Cardiac muscle cell (in vitro differentiated cells and primary cell): Measurements from ENCODE around the gene DENND1C. TPM values are rescaled to one million over a fixed set of nuclear protein-coding genes. Genes with fewer than 3 reads are reported as not detected.
A peak's percentile ranks its signal among the peaks of the same experiment; 100 is the strongest.

Experiments
- DNase-seq, 2 donors: peaks; one replicate each; pipeline versions ENCODE4 v3.0.0 to v3.0.0-alpha.2; 2010 to 2017; ENCODE audit warnings: low read depth in 1 of 2, low spot score in 1 of 2
- H3K27ac ChIP-seq: fragments of 200-600 bp; sonication (generic); 2 replicates; pipeline ENCODE4 v1.5.1; 2016
- H3K27me3 ChIP-seq: fragments of 200-600 bp; sonication (generic); 2 replicates; pipeline ENCODE4 v1.6.0; 2016; ENCODE audit warnings: control low read depth
- H3K36me3 ChIP-seq: fragments of 200-600 bp; sonication (generic); 2 replicates; pipeline ENCODE4 v1.5.1; 2016; ENCODE audit warnings: control low read depth
- H3K4me1 ChIP-seq: fragments of 200-600 bp; sonication (generic); 2 replicates; pipeline ENCODE4 v1.8.1; 2017; ENCODE audit warnings: low read depth, mild to moderate bottlenecking, mixed run types
- H3K4me3 ChIP-seq: fragments of 200-600 bp; sonication (generic); 2 replicates; pipeline ENCODE4 v1.5.1; 2016; ENCODE audit warnings: mild to moderate bottlenecking
- H3K9me3 ChIP-seq: fragments of 200-600 bp; sonication (generic); 2 replicates; pipeline ENCODE4 v1.5.1; 2017; ENCODE audit warnings: low read depth, mild to moderate bottlenecking, control low read depth
- CTCF ChIP-seq: IDR thresholded peaks from 2 replicates; pipeline ENCODE4 v1.5.1; 2012; ENCODE audit warnings: low read depth, mild to moderate bottlenecking, low read length
- polyA plus RNA-seq: library from polyadenylated mRNA; unstranded; fragments of >200 nt; fragmentation: Nextera tagmentation; extraction: Ambion mirVana; gene quantifications from 2 replicates; pipeline ENCODE4 v1.2.1, GENCODE V29; 2016
- total RNA-seq: library from RNA; depleted of rRNA; stranded (reverse); fragments of >200 nt; gene quantifications from 2 replicates; pipeline ENCODE4 v1.2.3, GENCODE V29; 2016

The DENND1C gene
- total and polyA plus RNA-seq, 2 experiments from 2014 or later = 1.8 to 4.9 TPM

DNA sequence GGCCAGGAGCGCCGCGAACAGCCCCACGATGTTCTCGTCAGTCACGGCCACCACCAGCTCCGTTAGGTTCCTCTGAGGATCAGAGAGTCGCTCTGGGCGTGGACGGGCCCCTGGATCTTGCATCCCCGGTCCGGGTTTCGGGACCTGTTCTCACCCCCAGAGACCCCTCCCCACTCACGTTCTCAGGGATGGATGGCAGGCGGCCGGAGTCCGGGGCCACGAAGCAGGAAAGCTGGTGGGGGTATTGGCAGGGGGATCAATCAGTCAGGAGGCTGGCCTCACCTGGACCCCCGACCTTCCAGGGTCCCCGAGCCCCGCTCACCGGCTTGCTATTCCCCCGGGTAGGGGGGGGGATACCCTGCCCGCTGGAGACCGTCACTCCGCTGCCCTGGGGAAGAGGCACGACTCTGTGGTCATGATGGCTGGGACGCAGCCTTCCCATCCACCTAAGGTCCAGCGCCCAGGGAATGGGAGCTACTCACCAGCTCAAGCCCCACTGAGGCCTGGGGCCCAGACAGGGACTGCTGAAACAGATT, 4.6 kb downstream of the DENND1C start:
- Histone ChIP-seq H3K4me3 (peak overlapping the region; percentile 27), H3K9me3 (no peaks in the 10 kb centered on the region), H3K4me1 (no peaks in the 10 kb centered on the region), H3K27me3 (peaks cover 12% of the 10 kb centered on the region), H3K36me3 (no peaks in the 10 kb centered on the region), H3K27ac (no peak overlapping the region)
- TF ChIP-seq CTCF = no peak
- no peak for DNase-seq

DNA sequence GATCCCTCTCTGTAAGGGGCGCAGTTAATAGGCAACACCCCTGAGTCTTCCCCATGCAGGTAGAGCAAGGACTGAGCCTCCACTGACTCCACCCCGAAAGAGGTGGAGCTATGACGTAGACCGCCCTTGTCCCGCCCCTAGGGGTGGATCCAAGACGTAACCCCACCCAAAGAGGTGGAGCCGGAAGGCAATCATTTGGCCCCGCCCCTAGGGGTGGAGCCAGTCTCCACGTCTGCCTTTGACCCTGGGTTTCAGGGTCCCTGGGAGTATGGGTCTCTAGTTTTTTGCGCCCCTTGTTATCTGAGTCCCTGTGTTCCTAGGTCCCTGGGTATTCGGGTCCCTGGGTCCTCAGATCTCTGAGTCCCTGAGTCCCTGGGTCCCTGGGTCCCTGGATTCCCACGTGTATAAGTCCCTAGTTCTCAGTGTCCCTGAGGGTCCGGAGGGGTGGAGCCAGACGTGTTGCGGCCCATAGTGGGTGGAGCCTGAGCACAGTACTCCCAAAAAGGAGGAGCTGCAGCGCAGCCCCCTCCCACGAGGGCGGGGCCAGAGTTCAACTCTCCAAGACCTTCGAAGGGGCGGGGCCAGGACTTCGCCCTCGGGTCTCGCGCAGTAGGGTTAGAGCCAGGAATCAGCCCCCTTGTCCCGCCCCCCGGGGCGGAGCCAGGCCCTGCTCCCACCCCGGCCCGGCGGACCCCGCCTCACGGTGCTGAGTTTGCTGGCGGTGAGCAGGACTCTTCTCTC, 5.3 kb downstream of the DENND1C start:
- no peaks in the 10 kb centered on the region for H3K36me3 ChIP-seq
- no peak for TF ChIP-seq CTCF
- peaks cover 12% of the 10 kb centered on the region for H3K27me3 ChIP-seq
- no peak overlapping the region for H3K27ac ChIP-seq
- peak overlapping the region; percentile 27 for H3K4me3 ChIP-seq
- no peaks in the 10 kb centered on the region for H3K4me1 ChIP-seq
- peak; percentile 49 to 100 for DNase-seq
- no peaks in the 10 kb centered on the region for H3K9me3 ChIP-seq

DNA sequence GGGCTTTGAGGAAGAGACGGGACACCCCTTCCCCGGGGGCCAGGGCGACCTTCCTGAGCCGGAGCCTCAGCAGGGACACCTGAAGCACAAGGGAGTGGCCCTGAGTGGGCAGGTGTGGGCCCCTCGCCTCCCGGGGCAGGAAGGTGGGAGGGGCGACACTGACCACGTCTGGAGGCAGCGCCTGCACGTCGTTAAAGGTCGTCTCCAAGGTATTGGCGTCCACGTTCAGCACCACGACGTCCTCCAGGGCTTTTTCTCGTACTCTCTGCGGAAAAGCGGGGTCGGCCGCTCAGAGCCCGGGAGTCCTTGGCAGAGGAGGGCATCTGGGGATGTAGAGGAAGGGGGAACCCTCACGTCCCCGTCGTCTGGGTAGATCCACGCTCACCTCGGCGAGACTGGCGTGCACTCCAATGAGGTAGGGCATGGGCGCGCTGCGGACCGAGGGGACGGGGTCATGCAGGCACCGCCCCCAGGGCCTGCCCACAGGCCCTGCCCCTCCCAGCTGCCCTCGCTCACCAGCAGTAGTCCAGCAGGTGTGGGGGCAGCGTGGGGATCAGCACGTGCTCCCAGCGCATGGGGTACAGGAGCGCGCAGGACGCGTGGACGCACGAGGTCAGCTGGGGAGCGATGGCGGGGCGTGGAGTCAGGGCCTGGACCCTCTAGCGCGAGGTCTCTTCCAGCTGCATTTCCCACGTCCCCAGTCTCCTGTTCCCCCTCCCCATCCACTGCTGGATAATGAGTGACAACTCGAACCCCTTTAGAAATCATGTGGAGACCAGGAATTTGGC, 6.1 kb downstream of the DENND1C start:
- Histone ChIP-seq H3K4me1 (no peaks in the 10 kb centered on the region), H3K9me3 (no peaks in the 10 kb centered on the region), H3K27ac (no peak overlapping the region), H3K4me3 (peak overlapping the region; percentile 27), H3K27me3 (peaks cover 12% of the 10 kb centered on the region), H3K36me3 (no peaks in the 10 kb centered on the region)
- no peak for TF ChIP-seq CTCF
- DNase-seq = peak in 1 of 2 donors; percentile 47

DNA sequence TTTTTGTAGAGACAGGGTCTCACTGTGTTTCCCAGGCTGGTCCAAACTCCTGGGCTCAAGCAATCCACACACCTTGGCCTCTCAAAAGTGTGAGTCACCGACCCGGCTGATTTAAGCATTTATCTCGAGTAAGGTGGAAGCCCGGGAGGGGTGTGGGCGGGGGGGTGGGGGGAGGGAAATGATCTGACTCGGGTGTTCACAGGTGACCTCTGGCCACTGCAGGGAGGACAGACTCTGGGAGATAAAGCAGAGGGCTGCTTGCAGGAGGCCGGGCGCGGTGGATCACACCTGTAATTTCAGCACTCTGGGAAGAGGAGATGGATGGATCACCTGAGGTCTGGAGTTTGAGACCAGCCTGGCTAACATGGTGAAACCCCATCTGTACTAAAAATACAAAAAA, 7.9 kb downstream of the DENND1C start:
- H3K4me3 ChIP-seq = no peak overlapping the region
- no peaks in the 10 kb centered on the region for H3K9me3 ChIP-seq
- no peak for TF ChIP-seq CTCF
- DNase-seq = no peak
- H3K27me3 ChIP-seq = peaks cover 12% of the 10 kb centered on the region
- H3K4me1 ChIP-seq = no peaks in the 10 kb centered on the region
- no peaks in the 10 kb centered on the region for H3K36me3 ChIP-seq
- H3K27ac ChIP-seq = no peak overlapping the region

GRCh38 chr19:6472713-6473112, 8.9 kb downstream of the DENND1C start:
- Histone ChIP-seq H3K27ac (no peak overlapping the region), H3K27me3 (peaks cover 12% of the 10 kb centered on the region), H3K4me1 (no peaks in the 10 kb centered on the region), H3K9me3 (no peaks in the 10 kb centered on the region), H3K4me3 (no peak overlapping the region), H3K36me3 (no peaks in the 10 kb centered on the region)
- DNase-seq = no peak
- no peak for TF ChIP-seq CTCF
